ENCODE results near the gene CLEC2L. TPM values are rescaled to one million over a fixed set of nuclear protein-coding genes. Genes with fewer than 3 reads are reported as not detected.

The CLEC2L gene
- total and polyA plus RNA-seq, 2 experiments from 2014 or later, result not detected

- 79 to 80% methylated on average over 5 of the region's 5 CpGs for WGBS, 2 experiments (ENCODE audit: low coverage in 1 of 2, low lambda C conversion rate in 2 of 2, missing lambda C conversion rate in 2 of 2)
- in situ Hi-C loops (cut with MboI), result no loop called here
- H3K27me3 ChIP-seq (replicated peaks; ENCODE audit: insufficient read depth), result no peaks in the 10 kb centered on the region
- H4K20me1 ChIP-seq (ENCODE audit: insufficient read depth), result no peaks in the 10 kb centered on the region
- no peak overlapping the region for H3K27ac ChIP-seq
- no peak overlapping the region for H3K9ac ChIP-seq
- peaks cover 8% of the 10 kb centered on the region; the same call in 1 of the 2 replicates for H3F3A ChIP-seq (ENCODE audit: insufficient read depth)
- H3K9me2 ChIP-seq (ENCODE audit: insufficient read depth), result no peaks in the 10 kb centered on the region
- no peak for DNase-seq
- H3K79me2 ChIP-seq (ENCODE audit: insufficient read depth), result no peaks in the 10 kb centered on the region
- H3K4me2 ChIP-seq (ENCODE audit: unreplicated experiment), result no peak overlapping the region
- TF ChIP-seq EZH2phosphoT487 (IDR thresholded peaks at IDR 0.05; ENCODE audit: insufficient read depth, low read depth), result no peak
- no peak for TF ChIP-seq EZH2 (IDR thresholded peaks at IDR 0.05; ENCODE audit: insufficient read depth, poor library complexity, severe bottlenecking)
- no peaks in the 10 kb centered on the region for H3K9me3 ChIP-seq (ENCODE audit: low read depth)
- no peak overlapping the region for H2AFZ ChIP-seq
- H3K4me3 ChIP-seq, result no peak overlapping the region
- 0 out of 2 replicates have a peak, but pooled peaks cover 17% of the 10 kb centered on the region for H3K36me3 ChIP-seq (ENCODE audit: low read depth)
- H3K4me1 ChIP-seq (ENCODE audit: insufficient read depth), result no peaks in the 10 kb centered on the region
Observed at GRCh38 chr7:139585042-139585441, 61.6 kb downstream of the CLEC2L start.

DNA sequence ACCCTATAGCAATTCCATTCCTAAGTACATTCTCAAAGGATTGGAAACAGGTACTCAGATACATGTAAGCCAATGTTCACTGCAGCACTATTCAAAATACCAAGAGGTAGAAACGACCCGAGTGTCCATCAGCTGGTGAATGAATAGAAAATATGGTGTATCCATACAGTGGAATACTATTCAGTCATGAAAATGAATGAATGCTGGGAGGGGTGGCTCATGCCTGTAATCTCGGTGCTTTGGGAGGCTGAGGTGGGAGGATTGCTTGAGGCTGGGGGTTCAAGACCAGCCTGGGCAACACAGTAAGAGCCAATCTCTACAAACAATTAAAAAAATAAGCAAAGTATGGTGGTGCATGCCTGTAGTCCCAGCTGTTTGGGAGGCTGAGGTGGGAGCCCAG is 62.8 kb downstream of the CLEC2L start:
- 96 to 98% methylated on average over 3 of the region's 3 CpGs for WGBS, 2 experiments (ENCODE audit: low coverage in 1 of 2, low lambda C conversion rate in 2 of 2, missing lambda C conversion rate in 2 of 2)
- no peak for DNase-seq

GRCh38 chr7:139587535-139587934 is 64.0 kb downstream of the CLEC2L start:
- 95 to 99% methylated on average over 7 of the region's 7 CpGs for WGBS, 2 experiments (ENCODE audit: low coverage in 1 of 2, low lambda C conversion rate in 2 of 2, missing lambda C conversion rate in 2 of 2)

More for the DNA sequence above, 62.8 kb downstream of the CLEC2L start:
- Histone ChIP-seq H3K79me2 (ENCODE audit: insufficient read depth) (no peaks in the 10 kb centered on the region), H3K27ac (no peak overlapping the region), H3K36me3 (ENCODE audit: low read depth) (0 out of 2 replicates have a peak, but pooled peaks cover 17% of the 10 kb centered on the region), H3K9ac (no peak overlapping the region), H3K9me2 (ENCODE audit: insufficient read depth) (no peaks in the 10 kb centered on the region), H3K4me2 (ENCODE audit: unreplicated experiment) (no peak overlapping the region), H3K4me3 (no peak overlapping the region), H4K20me1 (ENCODE audit: insufficient read depth) (no peaks in the 10 kb centered on the region), H3K4me1 (ENCODE audit: insufficient read depth) (no peaks in the 10 kb centered on the region), H3K27me3 (replicated peaks; ENCODE audit: insufficient read depth) (no peaks in the 10 kb centered on the region), H3F3A (ENCODE audit: insufficient read depth) (peaks cover 9% of the 10 kb centered on the region; the same call in 1 of the 2 replicates), H2AFZ (no peak overlapping the region), H3K9me3 (ENCODE audit: low read depth) (no peaks in the 10 kb centered on the region)
- in situ Hi-C loops (cut with MboI), result no loop called here
- no peak for TF ChIP-seq EZH2phosphoT487 (IDR thresholded peaks at IDR 0.05; ENCODE audit: insufficient read depth, low read depth)
- TF ChIP-seq EZH2 (IDR thresholded peaks at IDR 0.05; ENCODE audit: insufficient read depth, poor library complexity, severe bottlenecking), result no peak

DNA sequence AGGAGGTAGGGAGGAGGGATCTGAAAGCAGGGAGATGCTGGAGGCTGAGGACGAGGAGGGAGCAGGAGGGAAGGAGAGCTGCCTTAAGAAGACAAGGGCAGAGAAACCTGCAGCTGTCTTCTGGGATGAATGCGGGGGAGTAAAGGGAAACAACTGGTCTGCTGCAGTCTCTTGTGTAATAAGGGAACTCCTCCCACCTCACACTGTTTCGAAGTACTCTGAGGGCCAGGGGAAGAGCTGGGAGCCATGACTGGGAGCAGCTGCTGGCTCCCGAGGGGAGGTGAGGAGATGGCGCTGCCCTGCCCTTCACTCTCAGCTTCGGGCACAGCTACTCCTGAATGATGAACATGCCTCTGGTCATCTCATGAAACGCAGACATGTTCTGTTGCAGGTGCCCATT is 65.1 kb downstream of the CLEC2L start:
- Histone ChIP-seq H3K4me1 (ENCODE audit: insufficient read depth) (no peaks in the 10 kb centered on the region), H3K9ac (no peak overlapping the region), H3K9me3 (ENCODE audit: low read depth) (no peaks in the 10 kb centered on the region), H3K36me3 (ENCODE audit: low read depth) (0 out of 2 replicates have a peak, but pooled peaks cover 17% of the 10 kb centered on the region), H3K27me3 (replicated peaks; ENCODE audit: insufficient read depth) (no peaks in the 10 kb centered on the region), H2AFZ (no peak overlapping the region), H3F3A (ENCODE audit: insufficient read depth) (peaks cover 9% of the 10 kb centered on the region; the same call in 1 of the 2 replicates), H3K79me2 (ENCODE audit: insufficient read depth) (no peaks in the 10 kb centered on the region), H3K4me3 (no peak overlapping the region), H3K27ac (no peak overlapping the region), H3K9me2 (ENCODE audit: insufficient read depth) (no peaks in the 10 kb centered on the region), H3K4me2 (ENCODE audit: unreplicated experiment) (no peak overlapping the region), H4K20me1 (ENCODE audit: insufficient read depth) (no peaks in the 10 kb centered on the region)
- WGBS, 2 experiments (ENCODE audit: low coverage in 1 of 2, low lambda C conversion rate in 2 of 2, missing lambda C conversion rate in 2 of 2), result 71 to 81% methylated on average over 7 of the region's 7 CpGs
- no peak for TF ChIP-seq EZH2 (IDR thresholded peaks at IDR 0.05; ENCODE audit: insufficient read depth, poor library complexity, severe bottlenecking)
- TF ChIP-seq EZH2phosphoT487 (IDR thresholded peaks at IDR 0.05; ENCODE audit: insufficient read depth, low read depth), result no peak
- DNase-seq, result peak; percentile 58
- in situ Hi-C loops (cut with MboI), result no loop called here

More at GRCh38 chr7:139587535-139587934, 64.0 kb downstream of the CLEC2L start:
- Histone ChIP-seq H3F3A (ENCODE audit: insufficient read depth) (peaks cover 9% of the 10 kb centered on the region; the same call in 1 of the 2 replicates), H3K27ac (no peak overlapping the region), H4K20me1 (ENCODE audit: insufficient read depth) (no peaks in the 10 kb centered on the region), H3K4me1 (ENCODE audit: insufficient read depth) (no peaks in the 10 kb centered on the region), H3K36me3 (ENCODE audit: low read depth) (0 out of 2 replicates have a peak, but pooled peaks cover 17% of the 10 kb centered on the region), H3K79me2 (ENCODE audit: insufficient read depth) (no peaks in the 10 kb centered on the region), H3K4me3 (no peak overlapping the region), H3K4me2 (ENCODE audit: unreplicated experiment) (no peak overlapping the region), H2AFZ (no peak overlapping the region), H3K9me3 (ENCODE audit: low read depth) (no peaks in the 10 kb centered on the region), H3K27me3 (replicated peaks; ENCODE audit: insufficient read depth) (no peaks in the 10 kb centered on the region), H3K9ac (no peak overlapping the region), H3K9me2 (ENCODE audit: insufficient read depth) (no peaks in the 10 kb centered on the region)
- TF ChIP-seq EZH2phosphoT487 (IDR thresholded peaks at IDR 0.05; ENCODE audit: insufficient read depth, low read depth) (no peak), EZH2 (IDR thresholded peaks at IDR 0.05; ENCODE audit: insufficient read depth, poor library complexity, severe bottlenecking) (no peak)
- DNase-seq, result no peak
- in situ Hi-C loops (cut with MboI), result no loop called here
